Loucy (cell line): ENCODE results near the gene GRB2.

Experiments
- H2AFZ ChIP-seq: fragments of 200-600 bp; sonication (generic); 2 replicates; pipeline ENCODE4 v1.6.0; 2016; ENCODE audit warnings: antibody characterized with exemption, mild to moderate bottlenecking, low read length, moderate library complexity
- H3F3A ChIP-seq: fragments of 200-600 bp; 2 replicates; pipeline ENCODE4 v1.6.0; 2016; ENCODE audit warnings: antibody characterized with exemption, low read depth, mild to moderate bottlenecking
- H3K27me3 ChIP-seq: fragments of 200-600 bp; sonication (generic); 2 replicates; pipeline ENCODE4 v1.6.1; 2014; ENCODE audit warnings: low read length, mild to moderate bottlenecking; ENCODE audit not compliant: insufficient read depth, poor library complexity, severe bottlenecking
- H3K36me3 ChIP-seq: fragments of 200-600 bp; sonication (generic); 2 replicates; pipeline ENCODE4 v1.6.1; 2016; ENCODE audit warnings: low read length; ENCODE audit not compliant: insufficient read depth
- H3K4me1 ChIP-seq: fragments of 200-600 bp; sonication (generic); 2 replicates; pipeline ENCODE4 v1.5.1; 2014; ENCODE audit warnings: low read length, mild to moderate bottlenecking; ENCODE audit not compliant: insufficient read depth, poor library complexity, severe bottlenecking
- H3K4me2 ChIP-seq: fragments of 200-600 bp; sonication (generic); 2 replicates; pipeline ENCODE4 v1.6.0; 2014; ENCODE audit warnings: antibody characterized with exemption, low read length, low read depth, mild to moderate bottlenecking; ENCODE audit not compliant: poor library complexity, severe bottlenecking
- H3K4me3 ChIP-seq: fragments of 200-600 bp; sonication (generic); 2 replicates; pipeline ENCODE4 v1.5.1; 2014; ENCODE audit warnings: low read length, mild to moderate bottlenecking, mixed read lengths; ENCODE audit not compliant: poor library complexity, severe bottlenecking
- H3K79me2 ChIP-seq: fragments of 200-600 bp; sonication (generic); 2 replicates; pipeline ENCODE4 v1.6.1; 2014; ENCODE audit warnings: low read length; ENCODE audit not compliant: insufficient read depth
- H3K9ac ChIP-seq: fragments of 200-600 bp; sonication (generic); 2 replicates; pipeline ENCODE4 v1.6.0; 2014; ENCODE audit warnings: mild to moderate bottlenecking, low read depth, low read length, moderate library complexity; ENCODE audit not compliant: poor library complexity, severe bottlenecking
- H3K9me2 ChIP-seq: fragments of 200-600 bp; sonication (generic); replicated peaks from 2 replicates; pipeline ENCODE4 v1.6.1; 2016; ENCODE audit warnings: low read depth, low read length, mixed read lengths
- H3K9me3 ChIP-seq: fragments of 200-600 bp; sonication (generic); 2 replicates; pipeline ENCODE4 v1.6.1; 2014; ENCODE audit warnings: mild to moderate bottlenecking, antibody characterized with exemption, low read length, low read depth; ENCODE audit not compliant: insufficient read depth
- H4K20me1 ChIP-seq: fragments of 200-600 bp; sonication (generic); 2 replicates; pipeline ENCODE4 v1.6.0; 2014; ENCODE audit warnings: antibody characterized with exemption, low read length, mild to moderate bottlenecking; ENCODE audit not compliant: insufficient read depth, poor library complexity, severe bottlenecking
- CTCF ChIP-seq: fragments of 200-600 bp; sonication (generic); conservative IDR thresholded peaks from 2 replicates; pipeline ENCODE4 v1.5.1; 2014; ENCODE audit warnings: mild to moderate bottlenecking, antibody characterized with exemption, low read length
- EZH2phosphoT487 ChIP-seq: fragments of 200-600 bp; IDR thresholded peaks from 2 replicates; pipeline ENCODE4 v1.6.1; 2018; ENCODE audit warnings: antibody characterized with exemption, mild to moderate bottlenecking, moderate library complexity, borderline replicate concordance

Gene GRB2

GRCh38 chr17:75301502-75302206 is 103.8 kb downstream of the GRB2 start:
- H3K4me2 ChIP-seq, result no peak overlapping the region
- no peaks in the 10 kb centered on the region for H3F3A ChIP-seq
- H3K27me3 ChIP-seq, result no peaks in the 10 kb centered on the region
- TF ChIP-seq CTCF (no peak), EZH2phosphoT487 (no peak)
- no peaks in the 10 kb centered on the region for H3K79me2 ChIP-seq
- H2AFZ ChIP-seq, result no peak overlapping the region
- H3K36me3 ChIP-seq, result no peaks in the 10 kb centered on the region
- H3K9me3 ChIP-seq, result no peaks in the 10 kb centered on the region
- H3K4me1 ChIP-seq, result no peaks in the 10 kb centered on the region
- H3K9me2 ChIP-seq, result no peaks in the 10 kb centered on the region
- H3K9ac ChIP-seq, result no peak overlapping the region
- H3K4me3 ChIP-seq, result no peak overlapping the region
- H4K20me1 ChIP-seq, result no peaks in the 10 kb centered on the region

GRCh38 chr17:75301049-75301448 is 104.4 kb downstream of the GRB2 start:
- Histone ChIP-seq H3K4me3 (no peak overlapping the region), H4K20me1 (no peaks in the 10 kb centered on the region), H3K9ac (no peak overlapping the region), H3K4me1 (no peaks in the 10 kb centered on the region), H3F3A (no peaks in the 10 kb centered on the region), H3K27me3 (no peaks in the 10 kb centered on the region), H3K9me3 (no peaks in the 10 kb centered on the region), H3K36me3 (no peaks in the 10 kb centered on the region), H3K79me2 (no peaks in the 10 kb centered on the region), H3K4me2 (no peak overlapping the region), H2AFZ (no peak overlapping the region), H3K9me2 (no peaks in the 10 kb centered on the region)
- TF ChIP-seq CTCF, result no peak
- TF ChIP-seq EZH2phosphoT487, result no peak

GRCh38 chr17:75300280-75300679 is 105.2 kb downstream of the GRB2 start:
- no peak overlapping the region for H3K4me2 ChIP-seq
- TF ChIP-seq CTCF (no peak), EZH2phosphoT487 (no peak)
- no peaks in the 10 kb centered on the region for H3K79me2 ChIP-seq

More at GRCh38 chr17:75300280-75300679, 105.2 kb downstream of the GRB2 start:
- H3K9me3 ChIP-seq, result no peaks in the 10 kb centered on the region
- H3K36me3 ChIP-seq, result no peaks in the 10 kb centered on the region
- no peak overlapping the region for H2AFZ ChIP-seq
- H3K9me2 ChIP-seq, result no peaks in the 10 kb centered on the region
- no peaks in the 10 kb centered on the region for H3K4me1 ChIP-seq
- H4K20me1 ChIP-seq, result no peaks in the 10 kb centered on the region
- no peaks in the 10 kb centered on the region for H3K27me3 ChIP-seq
- no peak overlapping the region for H3K4me3 ChIP-seq
- no peaks in the 10 kb centered on the region for H3F3A ChIP-seq
- H3K9ac ChIP-seq, result no peak overlapping the region
